Activated gamma-delta T cell treated with anti-CD3 and anti-CD28 coated beads, Interleukin-2, amount 50 U/mL, for 16 hours (primary cell): ENCODE measurements around the gene CISD1.
"Not testable (repeated sequence)": the region's sequence is repeated elsewhere in the genome, so short reads cannot be mapped to it uniquely, and the experiment has no call there.

Experiments
- DNase-seq: peaks from one replicate; pipeline ENCODE4 v3.0.0-alpha.2; 2020; ENCODE audit warnings: low read depth

The CISD1 gene

DNA sequence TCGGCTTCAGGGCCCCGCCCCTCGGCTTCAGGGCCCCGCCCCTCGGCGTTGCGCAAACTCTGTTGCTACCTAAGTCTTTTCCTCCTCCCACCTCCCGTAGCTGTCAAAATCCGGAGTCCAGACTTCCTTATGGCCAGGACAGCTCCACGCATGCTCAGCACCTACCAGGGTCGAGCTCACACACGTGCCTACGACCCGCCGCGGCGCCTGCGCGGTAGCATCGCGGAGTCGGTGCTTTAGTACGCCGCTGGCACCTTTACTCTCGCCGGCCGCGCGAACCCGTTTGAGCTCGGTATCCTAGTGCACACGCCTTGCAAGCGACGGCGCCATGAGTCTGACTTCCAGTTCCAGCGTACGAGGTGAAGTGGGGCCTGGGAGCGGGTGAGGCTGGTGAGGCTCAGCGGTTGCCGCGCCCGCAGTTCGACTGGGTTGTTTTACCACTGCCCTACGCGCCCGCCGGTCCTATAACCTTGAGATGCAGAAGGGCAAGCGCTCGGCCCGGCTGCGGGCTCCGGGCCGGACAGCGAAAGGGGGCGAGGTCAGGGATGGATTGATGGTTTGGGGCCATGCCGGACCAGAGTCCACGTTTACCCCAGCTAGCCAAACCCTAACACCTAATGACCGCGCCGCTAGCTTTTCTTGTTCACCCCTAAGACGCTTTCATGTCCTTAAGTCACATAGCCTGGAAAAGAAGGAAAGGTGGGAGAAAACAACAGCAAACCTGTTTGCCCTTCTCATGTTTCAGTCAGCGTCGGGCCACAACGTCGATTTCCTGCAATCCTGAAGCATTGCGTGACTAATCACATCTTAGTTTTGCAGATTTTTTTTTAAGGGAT lies at the start of gene CISD1:
Gene CISD1, plus strand, starts transcription at position 217 of the 836 bp plus-strand sequence. Its CDS starts 112 bp downstream, at position 329.
- peak; percentile 89 for DNase-seq

DNA sequence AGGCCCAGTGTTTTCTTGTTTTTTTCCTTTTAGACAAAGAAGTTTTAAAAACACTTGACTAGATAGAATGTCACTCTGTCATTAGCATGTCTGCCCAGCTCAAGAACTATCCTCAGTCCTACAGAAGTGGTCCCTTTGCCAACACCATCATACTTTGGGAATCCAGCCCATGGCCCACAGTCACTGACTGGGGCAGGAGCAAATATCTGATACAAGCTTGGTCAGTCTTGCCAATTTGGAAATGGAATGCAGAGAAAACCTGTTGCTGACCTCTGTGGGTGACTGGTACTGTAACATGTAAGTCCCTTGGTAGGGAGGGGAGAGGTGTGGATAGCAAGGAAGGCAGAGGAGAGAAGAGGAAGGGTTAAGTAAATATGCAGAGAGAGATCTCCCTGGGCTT lies 49.1 kb upstream of the CISD1 start:
- no peak for DNase-seq

DNA sequence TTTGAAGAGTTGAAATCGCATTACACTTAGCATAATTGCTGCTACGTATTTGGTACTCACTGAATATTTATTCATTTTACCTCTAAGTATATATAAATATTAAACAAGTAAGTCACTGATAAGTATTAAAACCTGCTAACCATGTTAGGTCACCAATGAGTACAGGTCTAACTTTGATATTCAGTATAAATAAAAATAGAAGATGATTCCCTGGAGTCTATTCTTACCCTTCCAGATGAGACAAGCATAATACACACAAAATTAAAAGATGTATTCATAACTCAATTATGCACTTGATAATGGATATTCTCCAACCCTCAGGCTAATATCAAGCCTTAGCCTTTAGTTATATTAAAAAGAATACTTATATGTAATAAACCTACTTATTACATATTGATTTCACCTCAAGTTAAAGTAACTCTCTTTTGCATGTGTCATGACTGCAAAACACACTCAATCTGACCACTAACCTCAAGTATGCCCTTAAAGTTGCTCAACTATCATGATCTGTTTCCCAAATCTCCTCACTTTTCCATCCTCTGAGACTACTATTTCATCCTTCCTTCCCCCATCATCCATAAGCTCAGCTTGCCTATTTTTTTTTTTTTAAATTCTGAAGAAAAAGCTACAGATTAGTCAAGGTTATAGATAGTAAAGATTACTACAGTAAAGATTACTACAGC lies 48.1 kb upstream of the CISD1 start:
- DNase-seq: no peak

- no peak for DNase-seq
Observed at GRCh38 chr10:58225654-58226053, 43.3 kb upstream of the CISD1 start.

GRCh38 chr10:58229856-58230255 lies 39.1 kb upstream of the CISD1 start:
- not testable (repeated sequence) for DNase-seq

GRCh38 chr10:58237014-58237834 lies 31.7 kb upstream of the CISD1 start:
- no peak for DNase-seq

DNA sequence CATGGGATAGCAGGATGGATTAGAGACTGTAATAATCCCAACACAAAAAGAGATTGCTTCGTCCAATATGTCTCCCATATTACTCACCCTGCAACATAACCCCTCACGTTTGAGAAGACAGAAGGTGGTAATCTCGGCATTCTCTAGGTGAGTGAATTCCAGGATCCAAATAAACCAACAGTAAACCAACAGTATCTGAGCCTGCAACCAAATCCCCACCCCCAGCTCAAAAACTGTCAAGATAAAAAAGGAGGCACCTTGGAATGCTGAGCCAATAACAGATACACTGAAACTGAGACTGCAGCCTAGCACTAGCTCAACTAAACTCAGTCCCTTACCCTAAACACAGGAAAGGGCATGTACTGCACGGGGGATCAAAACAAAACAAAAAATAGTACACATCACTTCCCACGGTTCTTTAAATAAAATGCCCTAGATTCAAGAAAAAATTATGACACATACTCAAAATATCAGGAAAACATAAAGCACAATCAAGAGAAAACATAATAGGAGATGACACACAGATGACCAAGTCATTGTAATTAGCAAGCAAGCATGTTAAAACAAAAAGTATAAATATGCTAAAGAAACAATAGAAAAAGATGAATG lies 29.3 kb upstream of the CISD1 start:
- DNase-seq: no peak

- DNase-seq: no peak
Observed at GRCh38 chr10:58240531-58240930, 28.4 kb upstream of the CISD1 start.

- no peak for DNase-seq
Observed at GRCh38 chr10:58241346-58241745, 27.6 kb upstream of the CISD1 start.

DNA sequence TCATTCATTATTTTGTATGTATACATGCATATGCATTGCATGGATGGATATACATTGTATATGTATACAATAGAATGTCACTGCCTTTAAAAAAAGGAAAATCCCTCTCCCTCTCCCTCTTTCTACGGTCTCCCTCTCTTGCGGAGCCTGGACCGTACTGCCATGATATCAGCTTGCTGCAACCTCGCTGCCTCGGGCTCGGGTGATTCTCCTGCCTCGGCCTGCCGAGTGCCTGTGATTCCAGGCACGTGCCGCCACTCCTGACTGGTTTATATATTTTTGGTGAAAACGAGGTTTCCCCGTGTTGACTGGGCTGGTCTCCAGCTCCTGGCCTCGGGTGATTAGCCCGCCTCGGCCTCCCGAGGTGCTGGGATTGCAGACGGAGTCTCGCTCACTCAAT lies 25.7 kb upstream of the CISD1 start:
- DNase-seq: no peak

GRCh38 chr10:58243801-58244200 lies 25.2 kb upstream of the CISD1 start:
- not testable (repeated sequence) for DNase-seq

DNA sequence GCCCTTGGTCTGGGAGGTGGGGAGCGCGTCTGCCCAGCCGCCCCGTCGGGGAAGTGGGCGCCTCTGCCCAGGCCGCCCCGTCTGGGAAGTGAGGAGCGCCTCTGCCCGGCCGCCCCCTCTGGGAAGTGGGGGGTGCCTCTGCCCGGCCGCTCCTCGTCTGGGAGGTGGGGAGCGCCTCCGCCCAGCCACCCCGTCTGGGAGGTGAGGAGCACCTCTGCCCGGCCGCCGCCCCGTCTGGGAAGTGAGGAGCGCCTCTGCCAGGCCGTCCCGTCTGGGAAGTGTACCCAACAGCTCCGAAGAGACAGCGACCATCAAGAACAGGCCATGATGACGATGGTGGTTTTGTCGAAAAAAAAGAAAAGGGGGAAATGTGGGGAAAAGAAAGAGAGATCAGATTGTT lies 24.7 kb upstream of the CISD1 start:
- not testable (repeated sequence) for DNase-seq

DNA sequence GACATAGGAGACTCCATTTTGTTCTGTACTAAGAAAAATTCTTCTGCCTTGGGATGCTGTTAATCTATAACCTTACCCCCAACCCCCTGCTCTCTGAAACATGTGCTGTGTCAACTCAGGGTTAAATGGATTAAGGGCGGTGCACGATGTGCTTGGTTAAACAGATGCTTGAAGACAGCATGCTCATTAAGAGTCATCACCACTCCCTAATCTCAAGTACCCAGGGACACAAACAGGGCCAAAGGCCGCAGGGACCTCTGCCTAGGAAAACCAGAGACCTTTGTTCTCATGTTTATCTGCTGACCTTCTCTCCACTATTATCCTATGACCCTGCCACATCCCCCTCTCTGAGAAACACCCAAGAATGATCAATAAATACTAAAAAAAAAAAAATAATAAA lies 24.3 kb upstream of the CISD1 start:
- not testable (repeated sequence) for DNase-seq

DNA sequence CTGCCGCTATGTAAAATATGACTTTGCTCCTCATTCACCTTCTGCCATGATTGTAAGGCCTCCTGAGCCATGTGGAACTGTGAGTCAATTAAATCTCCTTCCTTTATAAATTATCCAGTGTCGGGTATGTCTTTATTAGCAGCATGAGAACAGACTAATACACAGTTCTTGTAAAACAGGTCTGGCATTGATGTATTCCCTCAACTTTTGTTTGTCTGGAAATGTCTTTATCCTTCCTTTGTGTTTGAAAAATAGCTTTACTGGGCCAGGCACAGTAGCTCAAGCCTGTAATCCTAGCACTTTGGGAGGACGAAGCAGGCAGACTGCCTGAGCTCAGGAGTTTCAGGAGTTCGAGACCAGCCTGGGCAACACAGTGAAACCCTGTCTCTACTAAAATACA lies 15.8 kb upstream of the CISD1 start:
- DNase-seq: no peak

DNA sequence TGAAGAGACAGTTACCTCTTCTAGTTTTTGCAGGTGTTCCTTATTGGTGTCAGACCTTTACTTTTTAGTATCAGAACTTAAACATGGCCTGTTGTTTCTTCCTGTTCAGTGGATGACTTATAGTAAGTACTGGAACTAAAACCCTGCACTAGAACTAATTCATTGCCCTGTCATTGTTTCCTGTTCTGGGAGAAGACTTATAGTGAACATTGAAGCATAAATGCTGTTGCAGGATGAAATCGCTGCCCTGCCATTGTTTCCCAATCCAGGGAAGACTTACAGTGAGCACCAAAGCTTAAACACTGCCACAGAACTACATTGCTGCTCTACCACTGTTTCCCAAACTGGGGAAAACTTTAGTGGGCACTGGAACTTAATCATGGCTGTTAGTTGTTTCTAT lies 14.3 kb upstream of the CISD1 start:
- DNase-seq: no peak

DNA sequence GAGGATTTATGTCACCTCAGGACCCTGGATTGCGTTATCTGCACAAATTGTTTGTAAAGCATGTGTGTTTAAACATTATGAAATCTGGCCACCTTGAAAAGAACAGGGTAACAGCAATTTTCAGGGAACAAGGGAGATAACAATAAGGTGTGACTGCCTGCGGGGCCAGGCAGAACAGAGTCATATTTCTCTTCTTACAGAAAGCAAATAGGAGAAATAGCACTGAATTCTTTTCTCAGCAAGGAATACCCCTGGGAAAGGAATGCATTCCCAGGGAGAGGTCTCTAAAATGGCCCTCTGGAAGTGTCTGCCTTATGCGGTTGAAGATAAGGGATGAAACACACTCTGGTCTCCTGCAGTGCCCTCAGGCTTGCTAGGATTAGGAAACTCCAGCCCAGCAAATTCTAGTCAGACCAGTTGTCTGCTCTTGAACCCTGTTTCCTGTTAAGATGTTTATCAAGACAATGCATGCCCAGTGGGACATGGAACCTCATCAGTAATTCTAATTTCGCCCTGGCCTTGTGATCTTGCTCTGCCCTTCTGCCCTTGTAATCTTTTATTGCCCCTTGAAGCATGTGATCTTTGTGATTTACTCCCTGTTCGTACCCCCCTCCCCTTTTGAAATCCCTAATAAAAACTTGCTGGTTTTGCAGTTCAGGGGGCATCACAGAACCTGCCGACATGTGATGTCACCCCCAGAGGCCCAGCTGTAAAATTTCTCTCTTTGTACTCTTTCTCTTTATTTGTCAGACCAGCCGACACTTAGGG lies 12.8 kb upstream of the CISD1 start:
- DNase-seq: not testable (repeated sequence)

DNA sequence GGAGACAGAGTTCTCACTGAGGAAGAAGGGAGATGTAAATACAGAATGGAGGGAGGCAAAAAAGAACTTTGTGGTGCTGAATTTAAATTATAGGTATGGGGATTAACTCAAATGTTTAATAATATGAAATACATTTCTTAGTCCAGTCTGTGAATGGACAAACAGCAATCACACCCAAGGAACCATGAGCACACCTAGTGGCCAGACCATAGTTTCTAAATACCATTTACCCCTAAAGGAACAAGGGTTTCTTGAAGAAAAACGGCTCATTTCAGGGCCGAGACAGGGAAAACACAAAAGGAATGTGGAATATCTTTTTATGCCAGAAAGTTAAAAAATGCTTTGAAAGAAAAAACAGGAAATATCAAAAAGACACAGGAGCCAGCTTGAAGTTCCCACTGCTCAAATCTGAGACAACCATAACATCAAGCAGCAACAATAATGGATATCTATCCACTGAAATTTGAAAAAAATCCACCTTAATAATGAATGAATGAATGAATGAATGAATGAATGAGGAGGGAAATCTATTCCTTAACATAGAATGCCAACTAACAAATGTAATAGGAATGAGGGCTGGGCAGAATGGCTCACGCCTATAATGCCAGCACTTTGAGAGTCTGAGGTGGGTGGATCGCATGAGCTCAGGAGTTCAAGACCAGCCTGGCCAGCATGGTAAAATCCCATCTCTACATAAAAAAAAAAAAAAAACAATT lies 9.8 kb upstream of the CISD1 start:
- DNase-seq: no peak

DNA sequence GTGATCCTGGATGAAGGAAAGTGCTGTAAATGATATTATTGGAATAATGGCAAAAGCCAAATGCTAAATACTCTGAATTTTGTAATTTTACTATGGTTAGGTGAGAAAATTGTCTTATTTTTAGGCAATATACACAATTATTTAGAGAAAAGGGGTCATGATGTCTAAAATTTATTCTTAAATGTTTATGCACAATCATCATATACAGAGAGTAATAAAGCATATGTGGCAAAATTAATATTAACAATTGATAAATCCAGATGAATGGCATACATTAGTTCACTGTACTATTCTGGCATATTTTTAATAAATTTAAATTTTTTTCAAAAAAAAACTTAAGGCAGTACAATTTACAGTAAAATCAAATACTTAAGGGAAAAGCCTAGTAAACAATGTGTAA lies 8.6 kb upstream of the CISD1 start:
- DNase-seq: no peak

DNA sequence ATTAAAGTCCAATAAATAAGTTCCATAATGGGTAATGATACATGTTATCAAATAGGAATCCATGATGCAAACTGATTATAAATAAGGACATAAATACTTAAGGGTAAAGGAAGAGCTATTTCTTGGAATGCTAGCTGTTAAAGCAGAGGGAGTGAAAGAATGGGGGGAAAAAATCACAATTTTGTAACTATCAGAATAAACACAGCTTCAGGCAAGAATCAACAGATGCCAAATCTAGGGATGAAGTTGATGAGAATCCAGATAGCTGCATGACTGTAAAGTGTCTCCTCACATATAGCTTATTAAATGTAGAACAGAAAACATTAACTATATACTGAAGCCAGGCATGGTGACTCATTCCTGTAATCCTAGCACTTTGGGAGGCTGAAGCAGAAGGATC lies 6.2 kb upstream of the CISD1 start:
- DNase-seq: no peak

DNA sequence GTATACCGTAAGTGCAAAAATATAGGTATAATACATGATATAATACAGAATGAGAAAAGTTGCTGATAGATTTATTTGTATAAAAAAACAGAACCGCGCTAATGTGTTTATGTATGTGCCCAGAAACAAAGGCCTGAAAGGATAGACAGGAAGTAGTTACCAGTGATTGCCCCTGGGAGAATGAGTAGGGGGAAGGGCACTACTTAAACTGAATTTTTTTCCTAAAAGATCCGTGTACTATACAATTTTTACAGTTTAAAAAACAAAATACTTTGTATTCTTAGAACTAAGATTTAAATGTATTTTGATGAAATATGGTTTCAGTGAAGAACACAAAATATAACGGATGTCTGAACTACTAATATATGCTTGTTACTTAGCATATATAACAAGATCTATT lies 4.2 kb upstream of the CISD1 start:
- no peak for DNase-seq

DNA sequence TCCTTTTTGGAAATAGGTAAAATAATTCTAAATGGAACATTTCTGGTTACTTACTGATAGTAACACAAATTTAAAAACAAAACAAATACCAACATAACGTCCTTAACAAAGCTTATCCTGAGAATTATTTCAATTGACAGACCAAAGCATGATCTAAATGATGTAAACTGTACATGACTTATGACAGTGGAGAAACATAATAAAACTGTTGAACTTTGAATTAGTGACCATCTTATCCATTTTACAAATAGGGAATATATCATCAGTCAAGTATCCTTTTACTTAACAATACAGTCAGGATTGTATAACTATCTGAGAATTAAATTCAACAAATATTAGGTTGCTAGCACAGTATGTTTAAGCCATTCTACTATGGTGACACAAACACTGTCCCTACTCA lies 3.7 kb upstream of the CISD1 start:
- DNase-seq: no peak
